Cardiac fibroblast (primary cell): ENCODE data around the gene POU6F1.

Source experiments
- DNase-seq, 2 donors: peaks; one replicate each; pipeline versions ENCODE4 v3.0.0 to v3.0.0-alpha.2; 2010; ENCODE audit warnings: low read depth in 2 of 2
- H3K4me3 ChIP-seq, 2 donors: replicated peaks in 1 of 2; 1 replicate in 1 of 2; 2 replicates in 1 of 2; pipeline ENCODE4 v1.5.1; 2011; ENCODE audit warnings: low read depth in 2 of 2, low read length in 2 of 2, mild to moderate bottlenecking in 2 of 2, moderate library complexity in 1 of 2
- TF ChIP-seq, protein P1 (sequence below): IDR thresholded peaks from one replicate; pipeline ENCODE4 v1.5.1; 2011; ENCODE audit warnings: low read depth, mild to moderate bottlenecking, low read length, inconsistent platforms

POU6F1 gene

DNA sequence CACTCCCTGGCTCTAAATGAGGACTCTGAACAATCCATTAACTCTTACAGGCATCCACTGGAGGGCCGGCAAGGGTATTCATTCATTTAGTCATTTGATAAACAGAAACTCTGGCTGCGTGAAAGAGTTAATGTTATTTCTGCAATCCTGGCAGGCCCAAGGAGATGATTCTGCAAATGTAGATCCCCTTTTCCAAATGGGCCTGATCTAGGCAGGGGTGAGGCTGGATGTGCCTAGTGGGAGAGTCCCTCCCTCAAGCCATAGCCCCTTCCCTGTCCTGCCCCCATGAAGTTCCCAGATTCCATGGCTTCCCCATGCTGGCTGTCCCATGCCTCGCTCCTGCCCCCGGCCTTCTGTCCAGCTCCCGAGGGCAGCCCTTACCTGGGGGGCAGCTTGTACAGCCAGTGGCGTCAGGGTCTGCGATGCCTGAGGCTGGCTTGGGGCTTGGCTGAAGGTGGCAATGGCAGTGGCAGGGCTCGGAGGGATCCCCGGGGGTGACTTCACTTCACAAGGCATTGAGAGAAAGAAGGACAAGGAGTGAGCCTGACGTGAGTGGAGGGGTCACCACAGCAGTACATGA, 18.4 kb downstream of the POU6F1 start:
- TF ChIP-seq, protein P1, sequence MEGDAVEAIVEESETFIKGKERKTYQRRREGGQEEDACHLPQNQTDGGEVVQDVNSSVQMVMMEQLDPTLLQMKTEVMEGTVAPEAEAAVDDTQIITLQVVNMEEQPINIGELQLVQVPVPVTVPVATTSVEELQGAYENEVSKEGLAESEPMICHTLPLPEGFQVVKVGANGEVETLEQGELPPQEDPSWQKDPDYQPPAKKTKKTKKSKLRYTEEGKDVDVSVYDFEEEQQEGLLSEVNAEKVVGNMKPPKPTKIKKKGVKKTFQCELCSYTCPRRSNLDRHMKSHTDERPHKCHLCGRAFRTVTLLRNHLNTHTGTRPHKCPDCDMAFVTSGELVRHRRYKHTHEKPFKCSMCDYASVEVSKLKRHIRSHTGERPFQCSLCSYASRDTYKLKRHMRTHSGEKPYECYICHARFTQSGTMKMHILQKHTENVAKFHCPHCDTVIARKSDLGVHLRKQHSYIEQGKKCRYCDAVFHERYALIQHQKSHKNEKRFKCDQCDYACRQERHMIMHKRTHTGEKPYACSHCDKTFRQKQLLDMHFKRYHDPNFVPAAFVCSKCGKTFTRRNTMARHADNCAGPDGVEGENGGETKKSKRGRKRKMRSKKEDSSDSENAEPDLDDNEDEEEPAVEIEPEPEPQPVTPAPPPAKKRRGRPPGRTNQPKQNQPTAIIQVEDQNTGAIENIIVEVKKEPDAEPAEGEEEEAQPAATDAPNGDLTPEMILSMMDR: no peak
- no peak for DNase-seq
- H3K4me3 ChIP-seq: no peak overlapping the region

- TF ChIP-seq, protein P1: no peak
- no peak for DNase-seq
- H3K4me3 ChIP-seq: no peak overlapping the region
These were observed 19.1 kb downstream of the POU6F1 start for GRCh38 chr12:51198568-51199365.

- TF ChIP-seq, protein P1: no peak
- H3K4me3 ChIP-seq: no peak overlapping the region
- no peak for DNase-seq
These were observed 19.9 kb downstream of the POU6F1 start for GRCh38 chr12:51197736-51198567.

DNA sequence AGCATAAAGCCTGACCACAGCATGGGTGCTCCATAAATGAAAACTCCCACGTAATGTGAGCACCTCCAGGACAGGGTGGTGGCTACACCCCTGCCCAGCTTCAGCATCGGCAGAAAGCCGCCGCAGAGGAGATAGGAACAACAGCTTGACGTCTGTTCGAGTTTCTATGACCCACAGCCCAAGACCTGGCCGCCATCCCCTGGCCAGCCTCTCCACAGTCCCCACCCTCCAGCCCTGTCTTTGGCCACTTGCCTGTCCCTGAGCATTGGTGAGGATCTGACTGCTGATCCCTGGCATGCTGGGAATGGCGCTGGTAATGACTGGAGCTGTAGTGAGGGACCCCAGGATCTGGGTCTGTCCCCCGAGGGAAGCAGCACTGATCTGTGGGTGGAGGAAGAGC, 21.3 kb downstream of the POU6F1 start:
- H3K4me3 ChIP-seq: no peak overlapping the region
- no peak for DNase-seq
- TF ChIP-seq, protein P1: no peak

DNA sequence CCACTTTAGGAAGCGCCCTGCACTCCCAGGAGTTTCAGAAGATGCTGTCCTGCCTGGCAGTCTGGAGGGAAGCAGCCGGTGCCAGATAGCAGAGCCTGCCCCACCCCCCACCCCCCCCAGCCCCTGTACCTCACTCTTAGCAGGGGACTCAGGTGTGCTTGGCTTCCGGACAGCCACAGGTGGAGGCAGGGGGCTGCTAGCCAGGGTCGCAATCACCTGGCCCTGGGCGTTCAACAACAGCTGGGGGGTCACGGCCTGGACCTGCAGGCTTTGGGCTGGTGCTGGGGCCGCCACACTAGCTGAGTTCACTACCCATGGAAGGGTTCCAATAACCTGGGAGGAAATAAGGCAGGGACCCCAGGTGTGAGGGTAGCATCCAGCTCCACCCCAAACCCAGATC, 22.0 kb downstream of the POU6F1 start:
- TF ChIP-seq, protein P1: no peak
- no peak overlapping the region for H3K4me3 ChIP-seq
- no peak for DNase-seq

DNA sequence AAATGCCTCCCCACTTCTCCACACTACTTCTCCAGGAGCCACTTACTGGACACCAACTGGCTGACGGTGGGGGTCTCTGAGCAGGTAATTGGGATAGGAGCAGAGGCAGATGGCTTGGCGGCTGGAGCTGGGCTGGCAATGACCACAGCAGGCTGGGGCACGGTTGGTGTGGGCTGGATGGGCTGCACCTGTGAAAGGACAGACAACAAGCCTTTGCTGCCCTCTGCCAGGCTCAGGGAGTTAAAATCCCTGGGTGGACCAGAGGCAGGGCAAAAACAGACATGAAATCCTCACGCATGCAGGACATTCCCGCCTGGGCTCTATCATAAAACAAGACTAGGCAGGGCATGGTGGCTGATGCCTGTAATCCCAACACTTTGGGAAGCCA, 25.6 kb downstream of the POU6F1 start:
- TF ChIP-seq, protein P1: no peak
- DNase-seq: no peak
- H3K4me3 ChIP-seq: no peak overlapping the region
